ENCODE measurements around the gene LAMP5.

- no peak for TF ChIP-seq POLR2A (IDR thresholded peaks at IDR 0.05)
- TF ChIP-seq, protein P1, sequence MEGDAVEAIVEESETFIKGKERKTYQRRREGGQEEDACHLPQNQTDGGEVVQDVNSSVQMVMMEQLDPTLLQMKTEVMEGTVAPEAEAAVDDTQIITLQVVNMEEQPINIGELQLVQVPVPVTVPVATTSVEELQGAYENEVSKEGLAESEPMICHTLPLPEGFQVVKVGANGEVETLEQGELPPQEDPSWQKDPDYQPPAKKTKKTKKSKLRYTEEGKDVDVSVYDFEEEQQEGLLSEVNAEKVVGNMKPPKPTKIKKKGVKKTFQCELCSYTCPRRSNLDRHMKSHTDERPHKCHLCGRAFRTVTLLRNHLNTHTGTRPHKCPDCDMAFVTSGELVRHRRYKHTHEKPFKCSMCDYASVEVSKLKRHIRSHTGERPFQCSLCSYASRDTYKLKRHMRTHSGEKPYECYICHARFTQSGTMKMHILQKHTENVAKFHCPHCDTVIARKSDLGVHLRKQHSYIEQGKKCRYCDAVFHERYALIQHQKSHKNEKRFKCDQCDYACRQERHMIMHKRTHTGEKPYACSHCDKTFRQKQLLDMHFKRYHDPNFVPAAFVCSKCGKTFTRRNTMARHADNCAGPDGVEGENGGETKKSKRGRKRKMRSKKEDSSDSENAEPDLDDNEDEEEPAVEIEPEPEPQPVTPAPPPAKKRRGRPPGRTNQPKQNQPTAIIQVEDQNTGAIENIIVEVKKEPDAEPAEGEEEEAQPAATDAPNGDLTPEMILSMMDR (IDR thresholded peaks at IDR 0.05), result no peak
Measured at GRCh38 chr20:9476174-9476573, 38.2 kb upstream of the LAMP5 start.
